GM19043 (cell line): Measurements from ENCODE around the gene ZNF79.
"Not testable (repeated sequence)": the region's sequence is repeated elsewhere in the genome, so short reads cannot be mapped to it uniquely, and the experiment has no call there.

Experiments used
- ATAC-seq: cut with Tn5 transposase; IDR thresholded peaks from one replicate; pipeline ENCODE4 v1.9.1; 2021; ENCODE audit warnings: low read depth; ENCODE audit not compliant: unreplicated experiment

The ZNF79 gene

DNA sequence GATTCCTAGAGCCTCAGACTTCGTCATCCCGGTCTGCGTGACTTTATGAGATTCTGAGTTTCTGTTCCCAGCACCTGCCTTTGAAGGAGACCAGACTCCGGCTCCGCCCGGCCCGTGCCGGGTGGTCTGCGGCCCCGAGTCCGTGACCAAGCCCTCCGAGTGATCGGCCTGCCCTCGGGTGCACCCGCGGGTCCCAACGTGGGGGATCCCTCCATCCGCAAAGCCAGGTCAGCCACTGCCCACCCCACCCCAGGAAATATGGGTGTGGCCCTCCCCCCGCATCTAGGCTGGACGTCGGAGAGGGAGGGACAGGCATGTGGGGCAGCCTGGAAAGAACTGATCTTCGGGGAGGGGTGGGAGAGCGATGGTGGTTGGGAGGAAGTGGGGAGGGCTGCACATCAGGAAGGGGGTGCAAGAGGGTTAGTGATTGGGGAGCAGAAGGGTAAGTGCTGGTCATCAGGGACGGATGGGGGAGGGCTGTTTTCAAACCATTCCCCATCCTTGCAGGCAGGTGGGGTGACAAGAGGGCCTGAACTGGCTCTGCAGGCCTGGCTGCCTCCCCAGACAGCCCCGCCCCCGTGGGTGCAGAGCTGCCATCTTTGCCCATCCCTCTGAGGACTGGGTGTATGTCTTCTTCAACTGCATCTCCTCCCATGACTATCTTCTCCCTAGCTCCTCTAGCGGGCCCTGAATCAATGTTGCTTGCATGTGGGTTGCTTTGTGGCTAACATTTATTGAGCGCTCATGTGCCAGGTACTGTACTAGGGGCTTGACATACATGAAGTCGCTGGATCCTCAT lies 27.9 kb downstream of the ZNF79 start:
- no peak for ATAC-seq

DNA sequence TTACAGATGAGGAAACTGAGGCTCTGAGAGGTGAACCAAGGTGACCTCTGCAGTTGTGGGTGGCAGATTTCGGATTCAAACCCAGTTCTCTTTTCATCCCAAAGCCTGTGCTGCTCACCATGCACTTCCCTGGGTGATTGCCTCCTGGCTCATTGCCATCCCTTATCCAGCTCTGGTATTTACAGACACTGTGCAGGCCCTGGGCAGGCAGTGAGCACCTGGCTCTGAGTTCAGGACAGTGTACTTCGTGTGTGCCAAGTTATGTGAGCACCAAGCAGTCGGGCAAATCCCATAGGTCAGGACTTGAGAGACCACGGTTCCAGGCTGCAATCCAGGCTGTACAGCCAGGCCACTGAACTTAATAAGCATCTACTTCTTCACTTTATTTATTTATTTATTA lies 28.5 kb downstream of the ZNF79 start:
- ATAC-seq = no peak

DNA sequence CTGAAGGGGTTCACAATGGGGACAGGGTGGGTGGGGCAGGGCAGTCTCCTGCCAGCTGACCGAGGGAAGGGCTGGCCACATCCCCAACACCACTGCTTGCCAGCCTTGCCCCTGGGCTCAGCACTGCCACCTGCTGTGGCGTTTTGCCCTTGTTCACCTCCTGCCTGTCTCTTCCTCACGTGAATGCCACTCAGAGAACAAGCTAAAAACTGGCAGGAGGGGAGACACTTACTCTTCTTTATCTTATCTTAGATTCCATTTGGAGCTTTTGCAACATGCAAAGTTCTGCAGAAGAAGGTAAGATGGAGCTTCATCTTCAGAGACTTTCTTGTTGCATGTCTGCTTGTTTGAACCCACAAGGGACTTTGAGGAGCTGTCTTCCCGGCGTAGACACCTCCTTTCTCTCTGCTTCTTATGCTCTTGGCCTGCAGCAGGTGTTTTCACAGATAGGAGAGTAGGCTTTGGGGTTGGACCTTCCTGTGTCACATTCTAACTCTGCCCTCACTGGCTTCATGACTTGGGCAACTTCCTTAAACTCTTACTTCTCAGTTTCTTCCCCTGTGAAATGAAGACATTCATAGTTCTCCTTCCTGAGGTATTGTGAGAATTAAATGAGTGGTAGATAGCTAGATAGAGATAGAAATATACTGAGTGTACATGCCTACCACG lies 31.3 kb downstream of the ZNF79 start:
- ATAC-seq = no peak

DNA sequence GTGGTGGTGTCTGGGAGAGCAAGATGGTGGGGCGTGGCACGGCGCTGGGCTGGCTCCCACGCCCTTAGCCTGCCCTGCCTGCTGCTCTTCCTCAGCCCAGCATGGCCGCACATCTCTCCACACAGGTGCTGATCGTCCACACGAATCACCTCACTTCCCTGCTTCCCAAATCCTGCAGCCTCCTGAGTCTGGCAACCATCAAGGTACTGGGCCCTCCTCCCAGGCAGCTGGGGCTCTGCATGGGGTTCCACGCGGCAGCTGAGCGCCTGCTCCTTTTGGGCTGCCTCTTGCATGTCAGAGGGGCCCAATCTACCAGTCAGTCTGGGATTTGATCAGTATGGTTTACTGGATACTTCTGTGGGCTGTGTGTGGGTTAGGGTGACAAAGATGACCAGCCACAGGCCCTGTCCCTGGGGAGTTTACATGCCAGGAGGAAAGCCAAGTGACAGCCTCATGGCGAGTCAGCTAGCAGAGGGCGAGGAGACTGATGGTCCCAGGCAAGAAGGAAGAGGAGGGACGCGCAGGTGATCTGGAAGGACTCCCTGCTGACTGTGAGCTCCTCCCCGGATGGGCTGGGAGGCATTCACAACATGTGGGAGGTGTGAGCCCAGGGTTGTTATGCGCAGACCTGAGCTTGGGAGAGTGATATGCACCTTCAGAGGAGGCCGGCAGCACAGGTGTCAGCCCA lies 33.2 kb downstream of the ZNF79 start:
- ATAC-seq = no peak

DNA sequence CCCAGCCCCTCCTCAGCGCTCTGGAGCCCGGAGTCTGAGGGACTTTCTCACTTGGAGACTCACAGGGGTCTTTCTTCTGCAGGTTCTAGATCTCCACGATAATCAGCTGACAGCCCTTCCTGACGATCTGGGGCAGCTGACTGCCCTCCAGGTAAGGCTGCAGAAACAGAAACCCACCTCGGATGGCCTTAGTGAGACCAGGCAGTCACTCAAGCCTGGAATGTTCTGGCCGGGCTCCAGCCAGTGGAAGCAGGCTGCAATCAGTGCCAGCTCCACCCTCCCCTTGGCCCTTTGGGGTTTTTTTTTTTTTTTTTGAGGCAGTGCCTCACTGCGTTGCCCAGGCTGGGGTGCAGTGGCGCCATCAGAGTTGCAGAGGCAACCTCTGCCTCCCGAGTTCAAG lies 34.7 kb downstream of the ZNF79 start:
- ATAC-seq = no peak

DNA sequence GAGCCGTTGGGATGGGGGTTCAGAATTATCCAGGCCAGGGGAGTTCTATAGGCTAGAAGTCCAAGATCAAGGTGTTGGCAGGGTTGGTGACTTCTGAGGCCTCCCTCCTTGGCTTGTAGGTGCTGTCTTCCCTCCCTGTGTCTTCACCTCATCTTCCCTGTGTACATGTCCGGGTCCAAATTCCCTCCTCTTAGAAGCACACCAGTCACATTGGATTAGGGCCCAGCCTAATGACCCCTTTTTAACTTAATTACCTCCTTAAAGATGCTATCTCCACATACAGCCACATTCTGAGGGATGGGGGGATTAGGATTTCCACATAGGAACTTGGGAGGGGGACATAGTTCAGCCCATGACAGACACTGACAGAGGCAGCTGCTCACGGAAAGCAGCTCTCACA lies 39.2 kb downstream of the ZNF79 start:
- ATAC-seq = no peak

DNA sequence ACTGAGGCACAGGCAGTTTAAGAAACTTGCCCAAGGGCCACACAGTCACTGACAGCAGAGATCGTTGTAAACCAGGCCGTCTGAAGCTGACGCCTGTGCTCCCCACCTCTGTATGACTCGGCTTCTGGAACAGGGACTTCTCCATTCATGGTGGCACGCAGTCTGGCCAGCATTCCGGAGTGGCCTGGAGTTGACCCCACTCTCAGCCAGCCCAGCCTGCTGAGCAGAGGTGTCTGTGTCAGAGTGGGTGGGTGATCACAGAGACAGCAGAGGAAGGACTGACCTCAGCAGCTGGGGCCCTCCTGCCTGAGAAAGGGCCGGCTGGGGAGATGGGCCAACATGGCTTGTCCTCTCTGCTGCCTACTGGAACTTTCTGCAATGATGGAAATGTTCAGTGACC lies 39.7 kb downstream of the ZNF79 start:
- ATAC-seq = no peak

DNA sequence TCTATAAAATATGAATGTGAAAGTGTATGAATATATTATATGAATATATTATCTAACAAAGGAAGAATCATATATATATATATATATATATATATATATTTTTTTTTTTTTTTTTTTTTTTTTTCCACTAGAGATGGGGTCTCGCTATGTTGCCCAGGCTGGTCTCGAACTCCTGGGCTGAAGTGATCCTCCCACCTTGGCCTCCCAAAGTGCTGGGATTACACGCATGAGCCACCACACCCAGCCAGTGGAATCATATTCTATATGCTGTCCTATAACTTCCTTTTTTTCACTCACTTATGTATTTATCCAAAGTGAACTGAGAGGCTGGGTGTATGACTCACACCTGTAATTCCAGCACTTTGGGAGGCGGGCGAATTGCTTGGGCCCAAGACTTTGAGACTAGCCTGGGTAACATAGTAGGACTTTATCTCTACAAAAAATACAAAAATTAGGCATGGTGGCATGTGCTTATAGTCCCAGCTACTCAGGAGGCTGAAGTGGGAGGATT lies 42.3 kb downstream of the ZNF79 start:
- not testable (repeated sequence) for ATAC-seq

DNA sequence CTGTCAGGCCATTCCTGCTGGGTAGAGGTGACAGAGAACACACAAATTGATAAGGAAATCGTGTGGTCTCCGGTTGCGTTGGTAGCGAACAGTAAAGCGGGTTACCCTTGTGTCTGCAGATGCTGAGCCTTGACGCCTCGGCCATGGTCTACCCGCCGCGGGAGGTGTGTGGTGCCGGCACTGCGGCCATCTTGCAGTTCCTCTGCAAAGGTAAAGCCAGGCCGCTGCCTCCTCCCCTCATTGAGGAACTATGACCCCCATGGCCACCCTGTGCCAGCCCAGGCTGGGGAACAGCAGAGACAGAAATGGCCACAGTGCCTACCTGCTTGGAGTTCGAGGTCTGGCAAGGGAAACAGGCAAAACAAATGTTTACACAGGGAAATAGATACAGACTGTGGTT lies 43.4 kb downstream of the ZNF79 start:
- no peak for ATAC-seq

DNA sequence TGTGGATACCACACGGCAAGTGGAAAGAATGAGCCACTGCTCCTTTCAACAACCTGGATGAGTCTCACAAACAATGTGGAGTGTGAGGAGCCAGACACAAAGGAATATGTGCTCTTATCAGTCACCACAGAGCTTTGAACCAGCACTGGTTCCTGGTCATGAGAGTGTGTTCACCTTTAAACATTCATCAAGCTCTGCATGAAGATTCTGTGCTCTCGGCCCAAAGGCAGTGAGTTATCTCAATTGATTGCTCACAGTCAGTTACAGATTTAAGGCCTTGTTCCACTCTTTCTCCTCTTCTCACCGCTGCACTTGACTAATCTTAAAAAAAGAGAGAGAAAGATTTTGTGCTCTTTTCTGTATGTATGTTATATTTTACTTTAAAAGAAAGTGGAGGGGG lies 46.5 kb downstream of the ZNF79 start:
- no peak for ATAC-seq

DNA sequence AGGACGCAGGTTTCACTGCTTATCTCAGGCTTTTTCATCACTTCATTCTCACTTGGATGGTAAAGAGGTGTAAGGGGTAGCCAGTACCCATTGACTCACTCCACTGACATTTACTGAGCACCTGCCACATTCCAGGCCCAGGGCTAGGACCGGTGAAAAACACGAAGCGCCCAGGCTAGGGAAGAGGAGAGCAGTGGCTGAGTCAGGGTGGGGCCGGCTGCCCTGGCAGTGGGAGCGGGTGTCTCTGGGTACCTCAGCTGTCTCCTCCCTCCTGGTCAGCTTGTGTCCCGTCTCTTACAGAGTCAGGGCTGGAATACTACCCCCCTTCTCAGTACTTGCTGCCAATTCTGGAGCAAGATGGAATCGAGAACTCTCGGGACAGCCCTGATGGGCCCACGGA lies 49.3 kb downstream of the ZNF79 start:
- ATAC-seq = no peak

DNA sequence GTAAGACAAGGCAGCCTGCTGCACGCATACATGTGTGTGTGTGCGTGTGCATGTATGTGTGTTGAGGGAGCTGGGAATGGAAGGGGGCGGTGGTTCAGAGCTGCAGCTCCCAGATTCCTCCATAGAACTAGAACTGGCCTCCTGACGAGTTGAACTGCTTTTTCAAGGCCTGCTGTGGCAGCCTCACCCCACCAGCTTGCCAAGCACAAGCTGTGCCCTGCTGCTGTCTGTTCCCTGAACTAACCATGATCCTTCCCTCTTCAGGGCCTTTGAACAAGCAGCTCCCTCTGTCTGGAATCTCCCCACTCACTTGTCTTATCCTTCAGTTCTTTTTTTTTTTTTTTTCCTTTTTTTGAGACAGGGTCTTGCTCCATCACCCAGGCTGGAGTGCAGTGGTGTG lies 49.8 kb downstream of the ZNF79 start:
- ATAC-seq = no peak

DNA sequence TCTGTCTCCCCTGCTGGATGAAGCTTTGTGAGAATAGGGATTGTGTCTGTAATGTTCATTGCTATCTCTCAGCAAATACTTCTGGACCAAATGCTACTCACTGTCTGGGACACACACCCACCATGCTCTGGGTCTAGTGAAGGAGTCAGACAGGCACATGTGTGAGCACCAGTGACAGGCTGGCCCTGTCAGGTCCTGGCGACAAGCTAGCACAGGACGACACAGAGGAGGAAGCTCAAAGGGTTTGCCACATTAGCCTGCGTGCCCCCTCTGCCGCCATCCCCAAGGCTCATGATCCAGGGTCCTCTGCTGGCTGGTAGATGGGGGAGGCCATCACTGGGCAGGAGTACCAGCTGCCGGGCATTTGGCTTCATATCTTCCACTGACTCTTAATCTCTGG lies 50.4 kb downstream of the ZNF79 start:
- no peak for ATAC-seq

DNA sequence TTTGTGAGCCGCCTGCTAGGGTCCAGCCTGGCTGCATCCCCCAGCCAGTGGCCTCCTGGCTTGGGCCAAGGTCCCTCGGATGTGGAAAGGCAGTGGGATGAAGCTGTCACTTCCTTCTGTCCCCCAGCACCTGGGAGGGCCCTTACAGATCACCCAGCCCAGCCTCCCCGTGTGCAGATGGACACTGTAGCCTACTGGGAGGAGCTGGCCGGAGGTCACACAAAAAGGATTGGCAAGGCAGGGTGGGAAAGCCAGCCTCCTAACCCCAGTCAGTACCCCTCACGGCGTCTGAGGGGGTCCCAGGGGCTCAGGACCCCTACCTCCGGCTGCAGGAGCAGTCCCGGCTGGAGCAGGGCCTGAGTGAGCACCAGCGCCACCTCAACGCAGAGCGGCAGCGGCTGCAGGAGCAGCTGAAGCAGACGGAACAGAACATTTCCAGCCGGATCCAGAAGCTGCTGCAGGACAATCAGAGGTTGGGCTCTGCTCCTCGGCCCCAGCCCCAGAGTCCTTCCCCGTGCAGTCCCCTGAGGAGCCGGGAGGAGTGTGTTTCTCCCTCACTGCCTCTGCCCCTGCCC lies 55.4 kb downstream of the ZNF79 start:
- ATAC-seq = no peak

DNA sequence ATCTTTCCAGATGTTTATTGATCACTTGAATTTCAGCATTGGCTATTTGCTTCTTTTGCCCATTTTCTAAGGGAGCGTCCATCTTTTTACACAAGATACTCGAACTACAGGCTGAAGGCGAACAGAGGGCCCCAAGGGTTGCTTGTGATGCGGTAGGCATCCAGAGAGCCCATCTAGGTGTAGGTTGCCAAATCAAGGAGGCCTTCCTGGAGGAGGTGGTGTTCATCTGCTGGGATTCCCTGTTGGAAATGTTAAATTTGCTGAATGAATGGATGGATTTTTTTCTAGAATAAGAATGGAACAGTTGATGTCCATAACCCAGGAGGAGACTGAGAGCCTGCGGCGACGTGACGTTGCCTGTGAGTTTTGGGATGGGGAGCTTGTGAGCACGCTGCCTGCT lies 58.5 kb downstream of the ZNF79 start:
- no peak for ATAC-seq

DNA sequence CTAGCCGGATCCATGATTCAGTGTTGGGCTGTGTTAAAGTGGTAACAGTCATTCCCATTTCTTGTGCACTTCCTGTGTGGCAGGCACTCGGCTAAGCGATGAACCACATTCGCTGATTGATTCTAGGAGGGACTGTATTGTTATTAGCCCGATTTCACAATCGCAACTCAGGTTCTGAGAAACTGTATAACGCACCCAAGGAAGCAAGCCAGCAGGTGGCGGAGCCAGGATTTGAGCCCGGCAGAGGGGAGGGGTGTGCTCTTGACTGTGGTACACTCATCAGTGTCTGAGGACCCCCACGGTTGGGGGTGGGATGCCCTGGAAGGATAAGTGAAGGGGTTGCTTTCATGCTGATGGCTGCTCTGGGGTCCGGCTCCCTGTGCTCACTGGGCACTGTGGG lies 61.8 kb downstream of the ZNF79 start:
- ATAC-seq = no peak

DNA sequence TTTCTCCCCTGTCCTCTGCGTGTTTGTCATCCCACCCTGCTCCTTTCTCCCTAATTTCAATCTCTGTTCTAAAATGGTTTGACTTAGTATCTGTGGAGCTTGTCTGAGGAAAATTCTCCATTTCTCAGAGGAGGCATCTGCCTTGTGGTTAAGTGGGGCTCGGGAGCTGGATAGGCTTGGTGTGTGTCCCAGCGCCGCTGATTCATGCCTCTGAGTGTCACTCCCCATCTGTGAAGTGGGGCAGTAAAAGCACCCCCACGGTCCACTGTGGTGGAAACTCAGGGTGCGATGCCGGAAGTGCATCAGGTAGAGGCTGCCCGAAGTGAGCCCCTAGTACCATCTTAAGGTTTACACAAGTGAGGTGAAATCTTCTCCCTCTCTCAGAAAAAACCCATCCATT lies 64.8 kb downstream of the ZNF79 start:
- ATAC-seq = no peak

DNA sequence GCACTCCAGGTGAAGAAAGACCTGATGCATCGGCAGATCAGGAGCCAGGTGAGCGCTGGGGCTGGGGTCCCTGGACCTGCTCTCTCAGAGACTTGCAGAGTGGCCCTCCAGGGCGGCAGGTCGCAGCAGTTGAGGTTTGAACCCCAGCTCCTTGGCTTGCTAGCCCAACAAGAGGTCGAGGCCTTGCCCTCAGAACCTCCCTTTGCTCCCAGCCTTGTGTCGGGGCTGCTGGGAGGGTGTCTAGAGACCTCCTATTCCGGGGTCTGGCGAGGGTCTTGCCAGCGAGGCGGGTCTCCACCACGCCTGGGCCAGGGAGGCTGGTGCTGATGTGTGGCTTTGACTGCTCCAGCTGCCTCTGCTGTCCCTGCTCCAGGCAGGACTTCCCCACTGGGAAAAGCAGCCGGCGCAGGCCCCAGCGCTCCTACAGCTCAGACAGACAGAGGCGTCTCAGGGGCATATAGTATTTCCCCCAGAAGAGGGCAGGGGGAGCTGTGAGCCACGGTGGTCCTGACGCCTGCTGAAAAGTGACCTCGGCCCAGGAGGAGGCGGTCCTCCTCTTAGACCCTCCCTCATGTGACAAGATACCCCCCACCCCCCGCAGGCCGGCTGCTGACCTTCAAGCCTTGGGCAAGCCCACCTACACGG lies 65.4 kb downstream of the ZNF79 start:
- no peak for ATAC-seq

DNA sequence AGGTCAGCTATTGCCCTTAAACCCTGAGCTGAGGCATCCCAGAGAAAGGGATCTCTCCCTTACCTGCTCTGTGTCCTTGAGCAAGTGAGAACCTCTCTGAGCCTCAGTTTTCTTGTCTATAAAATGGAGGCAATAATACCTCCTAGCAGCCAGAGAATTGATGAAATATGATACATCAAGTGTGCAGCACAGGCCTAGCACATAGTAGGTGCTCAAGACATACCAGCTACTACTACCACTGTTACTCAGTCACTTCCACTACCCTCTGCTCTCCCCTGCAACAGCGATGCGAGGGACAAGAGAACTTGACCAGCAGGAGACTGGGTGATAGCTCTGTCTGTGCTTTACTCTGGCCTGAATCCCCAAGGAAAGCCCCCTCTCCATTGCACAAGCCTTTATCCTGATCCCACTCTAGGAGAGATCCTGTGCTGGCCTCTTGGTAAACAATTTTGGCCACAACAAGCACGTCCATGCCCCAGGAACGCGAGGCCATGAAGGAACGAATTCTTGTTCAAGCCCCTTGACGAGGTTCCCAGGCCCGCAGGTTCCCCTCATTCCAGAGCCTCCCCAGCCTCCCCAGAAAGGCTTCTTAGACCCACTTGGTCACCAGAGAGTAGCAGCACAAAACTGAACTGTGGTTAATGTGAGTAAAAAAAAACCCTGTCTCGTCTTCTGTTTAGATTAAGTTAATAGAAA lies 66.5 kb downstream of the ZNF79 start:
- ATAC-seq = no peak

DNA sequence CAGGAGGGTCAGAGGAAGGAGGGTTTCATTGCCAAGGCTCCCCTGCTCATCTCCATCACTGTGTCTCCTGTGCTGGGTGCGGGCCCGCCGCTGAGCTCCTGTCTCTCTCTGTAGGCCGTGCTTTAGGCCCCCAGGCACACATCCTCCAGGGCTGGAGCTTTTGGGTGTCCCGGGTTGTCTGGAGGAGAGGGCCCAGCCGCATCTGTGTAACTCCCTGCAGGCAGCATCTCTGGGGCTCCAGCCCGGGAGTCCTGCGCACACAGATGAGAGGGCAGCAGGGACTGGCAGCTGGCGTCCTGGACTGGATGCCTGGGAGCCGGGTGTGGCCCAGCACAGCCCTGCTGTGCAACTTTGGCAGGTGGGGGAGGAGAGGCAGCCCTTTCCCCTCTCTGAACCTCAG lies 67.3 kb downstream of the ZNF79 start:
- ATAC-seq = no peak
